Measurements from ENCODE around the gene PRKN. TPM values are rescaled to one million over a fixed set of nuclear protein-coding genes. Genes with fewer than 3 reads are reported as not detected.
A peak's percentile ranks its signal among the peaks of the same experiment; 100 is the strongest.

PRKN gene
- total RNA-seq, 1 experiment from 2014 or later: 2.0 TPM

DNA sequence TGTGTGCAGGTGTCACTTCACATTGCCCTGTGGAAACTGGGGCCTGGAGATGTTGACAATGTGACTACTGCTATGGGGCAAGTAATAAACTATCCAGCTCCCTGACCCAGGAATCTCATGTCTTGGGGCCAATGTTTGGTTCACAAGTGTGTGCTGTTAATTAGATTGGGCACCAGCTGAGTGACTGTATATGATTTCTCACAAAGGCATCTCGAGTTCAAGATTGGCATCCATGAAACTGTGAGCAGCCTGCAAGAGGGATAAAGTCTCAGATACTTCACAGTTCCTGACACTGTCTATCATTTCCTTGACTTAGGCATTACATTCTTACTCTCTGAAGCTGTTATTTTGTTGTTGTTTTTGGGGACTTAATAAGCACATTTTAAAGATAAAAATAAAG lies 264.0 kb downstream of the PRKN start:
- no peak overlapping the region for H4K91ac ChIP-seq (ENCODE audit: insufficient read length, low read depth, low read length)
- H3K36me3 Mint-ChIP-seq (ENCODE audit: insufficient read depth in 1 of 3, low read depth in 3 of 3): peaks cover 0 to 7% (median 0%) of the 10 kb centered on the region in 3 experiments; a peak in 2 of 7 replicates
- no peak overlapping the region for H3K27ac ChIP-seq (ENCODE audit: insufficient read length, low read depth, low read length)

More for the DNA sequence above, 264.0 kb downstream of the PRKN start:
- H3K4me1 Mint-ChIP-seq: peaks cover 0 to 4% of the 10 kb centered on the region in 2 experiments; a peak in 1 of 4 replicates
- no peaks in the 10 kb centered on the region for H3K23me2 ChIP-seq (ENCODE audit: insufficient read length, low read depth, low read length, poor library complexity, severe bottlenecking)
- H2BK20ac ChIP-seq (ENCODE audit: low read depth, low read length, poor library complexity, severe bottlenecking): no peak overlapping the region
- no peak overlapping the region for H3K23ac ChIP-seq (ENCODE audit: insufficient read length, low read depth, low read length)
- H2BK120ac ChIP-seq (ENCODE audit: low read depth, low read length, poor library complexity, severe bottlenecking): no peak overlapping the region
- no peak overlapping the region for H3K56ac ChIP-seq (ENCODE audit: insufficient read length, low read depth, low read length)
- no peak overlapping the region for H3K4ac ChIP-seq (ENCODE audit: low read depth, low read length)
- no peak overlapping the region for H3T11ph ChIP-seq (ENCODE audit: low read length)
- H4K8ac ChIP-seq (replicated peaks; ENCODE audit: insufficient read length, low read depth, low read length): no peak overlapping the region
- H4K5ac ChIP-seq (ENCODE audit: insufficient read length, low read depth, low read length): no peak overlapping the region
- H3K18ac ChIP-seq (ENCODE audit: insufficient read length, low read depth, low read length): no peak overlapping the region
- H2BK15ac ChIP-seq (ENCODE audit: low read depth, low read length): no peak overlapping the region
- peaks cover 0 to 5% of the 10 kb centered on the region in 2 experiments; a peak in 2 of 5 replicates for H3K9me3 Mint-ChIP-seq
- H3K79me2 ChIP-seq (ENCODE audit: insufficient read depth, low read length): no peaks in the 10 kb centered on the region
- peak overlapping the region; percentile 29 for H2BK5ac ChIP-seq (ENCODE audit: insufficient read length, low read length)
- H3K4me3 Mint-ChIP-seq: no peak overlapping the region
- H2AK5ac ChIP-seq (ENCODE audit: insufficient read length, low read length): no peak overlapping the region
- TF ChIP-seq CTCF (conservative IDR thresholded peaks at IDR 0.05): no peak
- no peaks in the 10 kb centered on the region for H3K27me3 Mint-ChIP-seq (ENCODE audit: low read depth)
- H2BK12ac ChIP-seq (ENCODE audit: insufficient read length, low read depth, low read length): no peak overlapping the region
- no peaks in the 10 kb centered on the region for H3K4me1 ChIP-seq (ENCODE audit: insufficient read depth, low read length)
- no peaks in the 10 kb centered on the region for H4K20me1 ChIP-seq (ENCODE audit: control insufficient read depth, insufficient read depth, insufficient read length)
- H2AFZ ChIP-seq (ENCODE audit: low read length): no peak overlapping the region
- no peaks in the 10 kb centered on the region for H3K79me1 ChIP-seq (ENCODE audit: insufficient read depth, low read depth, low read length, poor library complexity, severe bottlenecking)
- no peak overlapping the region for H3K9ac ChIP-seq (ENCODE audit: extremely low read depth, insufficient read length, low read length)
- no peaks in the 10 kb centered on the region for H3K9me3 ChIP-seq (ENCODE audit: control insufficient read depth, low read depth, low read length)
- WGBS (ENCODE audit: extremely low coverage, insufficient read length, low lambda C conversion rate): no CpG with 5 or more reads among the region's 1 CpG
- no peak overlapping the region for H3K14ac ChIP-seq (ENCODE audit: insufficient read depth, low read length)
- H3K27me3 ChIP-seq (ENCODE audit: insufficient read depth, low read length): no peaks in the 10 kb centered on the region
- H3K4me2 ChIP-seq (ENCODE audit: insufficient read depth, insufficient read length, low read length): no peak overlapping the region
- DNase-seq: no peak
- no peak overlapping the region; a peak in 1 of 7 replicates for H3K27ac Mint-ChIP-seq
